ENCODE measurements around the gene CALB2. TPM values are rescaled to one million over a fixed set of nuclear protein-coding genes. Genes with fewer than 3 reads are reported as not detected.

CALB2 gene
- total RNA-seq, 6 experiments from 2014 or later = not detected

GRCh38 chr16:71344315-71344905, 14.1 kb upstream of the CALB2 start:
- no peaks in the 10 kb centered on the region for H3K36me3 ChIP-seq
- no peaks in the 10 kb centered on the region for H3K4me1 ChIP-seq
- no peak for ATAC-seq
- H3K4me3 ChIP-seq = no peak overlapping the region
- DNase-seq = no peak
- H3K27me3 ChIP-seq = no peaks in the 10 kb centered on the region
- TF ChIP-seq CTCF (IDR thresholded peaks at IDR 0.05) = no peak
- no peak for TF ChIP-seq POLR2A (IDR thresholded peaks at IDR 0.05)
- intact Hi-C loops (cut with DNase I) = no loop called here
- no peak overlapping the region for H3K27ac ChIP-seq
- WGBS (ENCODE audit: insufficient coverage, low coverage, low lambda C conversion rate, missing lambda C conversion rate) = 46% methylated on average over 13 of the region's 13 CpGs
- no peaks in the 10 kb centered on the region for H3K9me3 ChIP-seq

- Histone ChIP-seq H3K36me3 (no peaks in the 10 kb centered on the region), H3K27ac (no peak overlapping the region), H3K27me3 (no peaks in the 10 kb centered on the region), H3K9me3 (no peaks in the 10 kb centered on the region), H3K4me3 (no peak overlapping the region), H3K4me1 (no peaks in the 10 kb centered on the region)
- WGBS (ENCODE audit: insufficient coverage, low coverage, low lambda C conversion rate, missing lambda C conversion rate) = 50% methylated on average over 8 of the region's 10 CpGs
- no peak for DNase-seq
- peak in 1 of 4 donors; percentile 18 for ATAC-seq
- intact Hi-C loops (cut with DNase I) = no loop called here
- TF ChIP-seq POLR2A (IDR thresholded peaks at IDR 0.05) (no peak), CTCF (IDR thresholded peaks at IDR 0.05) (no peak)
These were observed 13.5 kb upstream of the CALB2 start for GRCh38 chr16:71345031-71345430.

- Histone ChIP-seq H3K27ac (no peak overlapping the region), H3K4me1 (peaks cover 0 to 10% (median 4%) of the 10 kb centered on the region in 4 donors), H3K9me3 (no peaks in the 10 kb centered on the region), H3K4me3 (no peak overlapping the region), H3K27me3 (no peaks in the 10 kb centered on the region), H3K36me3 (no peaks in the 10 kb centered on the region)
- DNase-seq (no peak), ATAC-seq (no peak)
- intact Hi-C loops (cut with DNase I) = no loop called here
- no peak for TF ChIP-seq CTCF (IDR thresholded peaks at IDR 0.05)
- no peak for TF ChIP-seq POLR2A (IDR thresholded peaks at IDR 0.05)
- 53% methylated on average over 3 of the region's 7 CpGs for WGBS (ENCODE audit: insufficient coverage, low coverage, low lambda C conversion rate, missing lambda C conversion rate)
These were observed 11.4 kb upstream of the CALB2 start for GRCh38 chr16:71347146-71347545.

- DNase-seq (no peak), ATAC-seq (no peak)
- H3K9me3 ChIP-seq = no peaks in the 10 kb centered on the region
- TF ChIP-seq CTCF (IDR thresholded peaks at IDR 0.05) = no peak
- intact Hi-C loops (cut with DNase I) = no loop called here
- no peaks in the 10 kb centered on the region for H3K36me3 ChIP-seq
- H3K27me3 ChIP-seq = no peaks in the 10 kb centered on the region
- peaks cover 0 to 10% (median 4%) of the 10 kb centered on the region in 4 donors for H3K4me1 ChIP-seq
- no peak overlapping the region for H3K4me3 ChIP-seq
- no peak overlapping the region for H3K27ac ChIP-seq
- 68% methylated on average over 6 of the region's 22 CpGs for WGBS (ENCODE audit: insufficient coverage, low coverage, low lambda C conversion rate, missing lambda C conversion rate)
These were observed 10.0 kb upstream of the CALB2 start for GRCh38 chr16:71348262-71349085.

All from right lobe of liver (tissue), 6 donors.